NCI-H146 treated with DMSO at 0.1 percent for 48 hours (cell line): ENCODE results near the gene FBXO11.
"Not testable (repeated sequence)": the region's sequence is repeated elsewhere in the genome, so short reads cannot be mapped to it uniquely, and the experiment has no call there.

ENCODE experiments used
- DNase-seq: peaks from one replicate; lab custom pipeline; 2025; ENCODE audit not compliant: unreplicated experiment; lab: John Stamatoyannopoulos, UW

FBXO11 gene

DNA sequence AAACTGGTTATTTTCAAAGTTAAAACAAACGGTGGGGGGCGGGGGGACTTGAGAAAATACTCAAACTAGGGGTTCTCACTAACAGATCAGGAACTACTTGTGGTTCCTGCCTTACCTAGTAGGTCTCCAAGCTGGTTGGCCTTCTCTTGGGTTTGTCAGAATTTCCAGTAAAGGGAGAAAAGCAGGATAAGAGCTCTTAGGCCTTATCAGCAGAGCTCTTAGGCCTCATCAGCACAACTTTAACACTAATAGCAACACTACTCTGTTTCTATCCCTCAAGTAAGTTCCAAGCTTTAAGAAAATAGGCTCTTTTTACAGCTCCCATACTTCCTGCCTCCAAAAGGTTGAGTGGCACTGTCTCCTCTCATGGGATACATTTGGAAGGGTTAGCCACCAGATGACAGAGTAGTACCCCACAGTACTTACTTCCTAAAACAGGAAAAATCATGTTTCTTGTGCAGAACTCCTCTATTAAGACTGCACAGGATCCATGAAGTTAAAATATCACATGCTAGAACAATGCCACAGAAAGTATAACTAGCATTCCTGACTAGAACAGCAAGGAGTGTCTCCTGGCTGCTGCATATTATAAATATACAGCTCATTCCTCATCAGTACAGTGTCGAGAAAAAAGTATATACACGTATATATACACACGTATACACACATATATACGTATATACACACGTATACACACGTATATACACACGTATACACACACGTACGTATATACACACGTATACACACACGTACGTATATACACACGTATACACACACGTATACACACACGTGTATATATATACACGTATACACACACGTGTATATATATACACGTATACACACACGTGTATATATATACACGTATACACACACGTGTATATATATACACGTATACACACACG is 6.1 kb downstream of the FBXO11 start:
- DNase-seq, result no peak

DNA sequence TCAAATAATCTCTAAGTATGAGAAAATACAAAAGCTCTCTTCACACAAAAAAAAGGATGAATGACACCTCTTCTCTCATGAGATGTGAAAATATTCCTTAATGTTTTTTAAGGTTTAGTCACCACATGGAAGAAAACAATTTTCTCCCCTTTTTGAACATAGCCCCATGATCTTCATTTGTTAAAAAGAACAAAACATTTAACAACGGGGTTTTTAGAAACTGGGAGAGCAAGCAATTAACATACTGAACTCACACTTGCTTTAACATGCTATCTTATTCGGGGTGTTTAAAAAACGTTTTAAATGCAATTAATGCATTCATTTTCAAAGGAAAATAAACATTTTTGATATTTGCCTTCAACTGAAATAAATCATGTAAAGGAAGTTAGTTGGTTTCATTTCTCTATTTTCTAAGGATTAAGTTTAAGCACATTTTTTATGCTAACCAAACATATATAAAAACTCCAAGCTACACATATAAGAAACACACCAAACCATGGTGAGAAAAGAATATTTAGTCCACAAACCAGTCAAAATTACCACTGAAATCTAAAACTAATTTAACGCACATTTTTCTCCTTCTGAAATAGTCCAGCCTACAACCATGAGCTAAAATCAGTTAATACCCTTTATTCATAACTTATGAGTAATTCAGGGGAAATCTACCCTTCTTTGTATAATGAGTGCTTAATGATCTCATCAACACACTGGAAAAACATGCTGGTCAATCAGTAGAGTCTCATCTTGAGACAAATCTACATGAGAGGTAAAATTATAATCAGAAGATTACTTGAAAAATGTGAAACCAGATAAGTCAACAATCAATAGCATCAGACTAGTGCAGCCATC is 8.2 kb downstream of the FBXO11 start:
- no peak for DNase-seq

DNA sequence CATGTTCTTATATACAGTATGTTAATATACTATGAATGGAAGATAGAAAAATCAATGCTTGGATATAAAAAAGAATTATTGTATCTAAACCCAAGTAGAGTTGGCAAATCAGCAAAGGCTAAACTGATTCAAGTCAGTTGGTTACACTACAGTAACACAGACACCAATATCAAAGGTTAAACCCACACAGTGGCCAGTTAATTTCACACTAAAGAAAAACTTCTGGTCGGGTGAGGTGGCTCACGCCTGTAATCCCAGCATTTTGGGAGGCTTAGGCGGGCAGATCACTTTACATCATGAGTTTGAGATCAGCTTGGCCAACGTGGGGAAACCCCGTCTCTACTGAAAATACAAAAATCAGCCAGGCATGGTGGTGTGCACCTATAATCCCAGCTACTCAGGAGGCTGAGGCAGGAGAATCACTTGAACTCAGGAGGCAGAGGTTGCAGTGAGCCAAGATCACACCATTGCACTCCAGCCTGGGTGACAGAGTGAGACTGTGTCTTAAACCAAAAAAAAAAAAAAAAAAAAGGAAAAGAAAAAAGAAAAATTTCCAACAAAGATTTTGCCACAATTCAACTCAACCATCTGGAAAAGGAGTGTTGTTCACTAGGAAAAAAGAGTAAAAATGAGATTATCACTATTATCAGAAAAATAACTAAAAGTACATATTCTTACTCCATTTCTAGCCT is 9.0 kb downstream of the FBXO11 start:
- not testable (repeated sequence) for DNase-seq

DNA sequence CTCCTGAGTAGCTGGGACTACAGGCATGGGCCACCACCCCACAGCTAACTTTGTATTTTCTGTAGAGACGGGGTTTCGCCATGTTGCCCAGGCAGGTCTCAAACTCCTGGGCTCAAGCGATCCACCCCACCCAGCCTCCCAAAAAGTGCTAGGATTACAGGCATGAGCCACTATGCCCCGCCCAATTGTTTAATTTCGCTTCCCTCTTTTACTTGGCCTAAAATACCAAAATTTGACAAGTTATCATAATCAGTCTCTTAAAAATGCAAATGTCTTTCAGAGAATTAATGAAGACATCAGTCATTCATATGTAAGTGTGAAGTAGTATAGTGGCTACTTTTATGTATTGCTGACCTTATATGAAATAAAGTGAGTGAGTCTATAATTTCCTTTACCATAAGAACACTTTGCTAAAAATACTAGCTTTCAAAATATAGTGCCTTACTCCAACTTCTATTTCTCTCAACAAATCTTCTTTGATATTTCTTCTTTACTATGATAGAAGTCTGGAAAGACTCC is 9.8 kb downstream of the FBXO11 start:
- DNase-seq, result no peak

DNA sequence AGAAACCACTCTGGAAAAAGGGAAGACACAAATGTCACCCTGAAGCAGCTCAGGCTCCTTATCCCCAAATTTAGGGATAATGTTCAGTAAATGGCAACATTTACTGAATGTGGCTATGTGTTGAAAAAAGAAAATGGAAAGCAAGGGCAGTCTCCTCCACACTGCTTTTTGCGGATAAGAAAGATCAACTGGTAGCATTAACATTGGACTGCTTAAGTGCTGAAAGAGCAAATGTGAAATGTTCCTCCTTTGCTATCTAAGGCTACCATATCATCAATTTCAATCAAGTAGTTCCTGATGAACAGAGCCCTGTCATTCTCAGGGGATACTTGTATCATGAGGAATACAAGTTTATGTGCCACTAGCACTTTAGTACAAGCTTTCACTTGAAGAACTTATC is 12.5 kb downstream of the FBXO11 start:
- DNase-seq, result no peak

DNA sequence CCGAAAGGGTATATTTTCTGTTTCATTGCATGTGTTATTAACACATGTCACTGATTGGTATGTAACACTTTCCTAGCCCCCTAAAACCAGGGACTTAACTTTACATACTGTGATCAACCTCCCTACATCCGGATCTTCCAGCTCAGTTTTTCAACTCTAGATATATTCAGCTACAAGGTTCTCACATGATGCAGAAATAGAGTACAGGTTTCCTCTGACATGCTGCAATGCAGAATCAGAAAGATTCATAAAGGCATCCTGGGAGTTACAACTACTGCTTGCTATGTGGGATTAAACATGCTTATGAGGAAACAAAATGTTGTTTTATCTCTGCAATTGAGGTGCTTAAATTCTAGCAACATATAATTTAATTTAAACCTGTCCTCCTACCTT is 14.0 kb downstream of the FBXO11 start:
- DNase-seq, result no peak

DNA sequence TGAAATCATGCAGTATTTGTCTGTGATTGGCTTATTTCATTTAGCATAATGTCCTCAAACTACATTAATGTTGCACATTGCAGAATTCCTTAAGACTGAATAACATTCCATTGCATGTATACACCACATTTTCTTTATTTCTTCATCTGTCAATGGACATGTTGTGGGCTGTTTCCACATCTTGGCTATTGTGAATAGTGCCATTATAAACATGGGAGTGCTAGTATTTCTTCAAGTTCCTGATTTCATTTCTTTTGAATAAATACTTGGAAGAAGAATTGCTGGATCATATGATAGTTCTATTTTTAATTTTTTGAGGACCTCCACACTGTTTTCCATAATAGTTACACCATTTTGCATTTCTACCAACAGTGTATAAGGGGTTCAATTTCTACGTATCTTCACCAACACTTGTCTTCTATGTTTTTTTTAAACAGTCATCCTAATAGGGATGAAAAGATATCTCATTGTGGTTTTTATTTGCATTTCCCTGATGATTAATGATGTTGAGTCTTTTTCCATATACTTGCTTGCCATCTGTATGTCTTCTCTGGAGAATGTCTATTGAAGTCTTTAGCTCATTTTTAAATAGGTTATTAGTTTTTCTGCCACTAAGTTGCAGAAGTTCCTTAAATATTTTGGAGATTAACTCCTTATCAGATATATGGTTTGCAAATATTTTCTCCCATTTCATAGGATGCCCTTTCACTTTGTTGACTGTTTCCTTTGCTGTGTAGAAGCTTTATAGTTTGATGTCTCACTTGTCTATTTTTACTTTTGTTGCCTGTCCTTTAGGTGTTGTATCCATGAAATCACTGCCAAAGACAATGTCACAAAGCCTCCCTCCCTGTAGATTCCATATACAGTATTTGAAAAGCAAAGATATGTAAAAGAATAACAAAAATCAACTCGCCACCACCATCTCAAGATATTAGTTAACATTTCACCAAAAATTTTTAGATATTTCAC is 14.6 kb downstream of the FBXO11 start:
- no peak for DNase-seq

DNA sequence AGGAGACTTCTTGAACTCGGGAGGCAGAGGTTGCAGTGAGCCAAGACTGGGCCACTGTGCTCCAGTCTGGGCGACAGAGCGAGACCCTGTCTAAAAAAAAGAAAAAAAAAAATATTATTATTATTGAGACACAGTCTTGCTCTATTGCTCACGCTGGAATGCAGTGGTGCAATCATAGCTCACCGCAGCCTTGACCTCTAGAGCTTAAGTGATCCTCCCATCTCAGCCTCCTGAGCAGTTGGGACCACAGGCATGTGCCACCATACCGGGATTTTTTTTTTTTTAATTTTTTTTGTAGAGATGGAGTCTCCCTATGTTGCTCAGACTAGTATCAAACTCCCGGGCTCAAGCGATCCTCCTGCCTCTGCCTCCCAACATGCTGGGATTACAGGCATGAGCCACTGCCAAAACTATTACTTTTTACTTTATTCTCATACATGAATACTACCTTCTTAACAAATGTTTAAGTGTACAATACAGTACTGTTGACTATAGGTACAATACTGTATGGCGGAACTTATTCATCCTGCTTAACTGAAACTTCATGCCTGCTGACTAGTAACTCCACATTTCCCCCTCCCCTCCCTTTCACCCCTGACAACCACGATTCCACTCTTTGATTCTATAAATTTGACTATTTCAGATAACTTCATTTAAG is 15.5 kb downstream of the FBXO11 start:
- no peak for DNase-seq

DNA sequence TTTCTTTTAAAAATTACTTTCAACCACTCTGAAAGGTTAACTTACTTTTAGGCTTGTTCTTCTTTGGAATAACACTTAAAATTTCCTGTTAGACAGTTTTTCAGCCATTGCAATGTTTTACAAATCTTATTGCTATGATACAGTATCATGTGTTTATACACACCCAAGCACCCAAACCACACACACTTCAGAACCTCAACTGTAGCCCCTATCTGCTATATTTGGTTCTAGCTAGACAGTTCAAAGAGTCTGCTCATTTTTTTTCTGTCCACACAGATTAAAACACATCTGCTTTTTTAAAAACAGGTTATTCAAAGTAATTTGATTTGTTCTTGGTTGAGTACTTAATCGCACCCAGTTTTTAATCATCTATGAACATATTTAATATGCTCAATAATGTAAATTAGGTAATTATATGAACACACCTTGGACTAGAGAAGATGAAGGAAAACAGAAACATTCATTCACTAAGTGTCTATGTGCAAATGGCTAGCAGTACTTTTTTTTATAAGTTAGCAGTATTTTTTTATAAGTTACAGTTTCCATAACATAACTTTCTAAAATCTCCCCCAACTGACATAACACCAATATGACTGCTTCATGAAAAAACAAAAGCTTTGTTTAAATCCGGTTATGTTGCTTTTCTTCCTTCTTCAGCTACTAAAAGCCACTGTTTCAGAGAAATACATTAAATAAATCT is 17.6 kb downstream of the FBXO11 start:
- DNase-seq, result no peak

DNA sequence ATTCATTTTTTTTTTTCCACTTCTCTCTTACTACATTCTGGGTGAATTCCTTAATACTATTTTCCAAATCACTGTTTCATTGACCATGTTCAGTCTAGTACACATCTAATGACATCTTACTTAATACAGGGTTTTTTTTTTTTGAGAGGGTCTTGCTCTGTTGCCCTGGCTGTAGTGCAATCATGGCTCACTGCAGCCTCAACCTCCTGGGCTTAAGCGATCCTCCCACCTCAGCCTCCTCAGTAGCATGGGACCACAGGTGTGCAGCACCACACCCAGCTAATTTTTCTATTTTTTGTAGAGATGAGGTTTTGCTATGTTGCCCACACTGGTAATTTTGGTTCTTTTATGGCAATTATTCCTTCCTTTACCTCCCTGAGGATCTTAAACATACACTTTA is 29.4 kb downstream of the FBXO11 start:
- no peak for DNase-seq

DNA sequence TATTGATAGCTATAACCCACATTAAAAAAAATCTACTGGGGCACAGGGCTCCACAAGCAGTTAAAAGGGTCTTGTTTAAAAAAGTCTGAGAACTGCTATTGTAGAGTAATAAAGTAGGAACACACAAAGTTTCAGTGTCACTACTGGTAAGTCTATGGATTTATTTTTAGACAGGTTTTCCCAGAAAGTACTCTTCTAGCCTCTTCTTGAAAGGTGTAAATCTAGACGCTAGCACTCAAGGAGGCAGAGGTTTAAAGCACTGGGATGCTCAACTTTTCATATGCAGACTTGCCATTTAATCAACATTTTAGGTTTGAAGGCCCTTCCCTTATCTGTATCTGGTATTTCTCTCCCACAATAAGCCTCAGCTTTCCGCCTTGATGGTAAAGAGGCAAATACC is 33.4 kb downstream of the FBXO11 start:
- DNase-seq, result no peak

DNA sequence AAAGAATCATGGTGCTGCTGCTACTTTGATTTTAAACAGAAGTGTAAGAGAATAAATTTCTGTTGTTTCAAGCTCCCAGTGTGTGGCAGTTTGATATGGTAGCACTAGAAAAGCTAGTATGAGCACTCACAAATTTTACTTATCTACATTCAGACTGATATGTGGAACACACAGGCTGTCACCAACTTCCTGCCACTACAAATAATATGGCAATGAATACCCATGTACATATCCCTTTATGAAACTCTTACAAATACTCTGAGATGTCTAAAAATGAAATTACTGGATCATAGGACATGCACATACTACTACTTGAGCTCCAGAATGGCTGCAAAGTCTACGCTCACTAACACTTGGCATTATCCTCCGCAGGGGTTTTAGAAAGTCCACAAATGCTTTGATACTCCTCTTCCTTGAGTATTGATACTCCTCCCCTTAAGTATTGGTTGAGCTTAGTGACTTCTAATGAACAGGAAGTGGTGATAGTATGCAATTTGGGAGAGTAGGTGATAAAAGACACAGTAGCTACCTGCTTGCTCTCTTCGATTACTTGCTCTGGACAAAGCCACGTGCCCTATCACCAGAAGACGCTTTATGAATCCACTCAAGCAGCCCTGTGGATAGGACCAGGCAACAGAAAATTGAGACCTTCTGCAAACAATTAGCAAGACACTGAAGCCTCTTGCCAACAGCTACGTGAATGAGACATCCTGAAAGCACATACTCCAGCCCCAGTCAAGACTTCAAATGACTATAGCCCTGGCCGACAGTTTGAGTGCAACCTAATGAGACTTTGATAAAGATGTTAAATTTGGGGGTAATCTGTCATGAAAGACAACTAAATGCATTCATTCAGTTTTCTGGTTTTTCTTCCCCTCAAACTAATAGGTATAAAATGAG is 35.4 kb downstream of the FBXO11 start:
- no peak for DNase-seq

DNA sequence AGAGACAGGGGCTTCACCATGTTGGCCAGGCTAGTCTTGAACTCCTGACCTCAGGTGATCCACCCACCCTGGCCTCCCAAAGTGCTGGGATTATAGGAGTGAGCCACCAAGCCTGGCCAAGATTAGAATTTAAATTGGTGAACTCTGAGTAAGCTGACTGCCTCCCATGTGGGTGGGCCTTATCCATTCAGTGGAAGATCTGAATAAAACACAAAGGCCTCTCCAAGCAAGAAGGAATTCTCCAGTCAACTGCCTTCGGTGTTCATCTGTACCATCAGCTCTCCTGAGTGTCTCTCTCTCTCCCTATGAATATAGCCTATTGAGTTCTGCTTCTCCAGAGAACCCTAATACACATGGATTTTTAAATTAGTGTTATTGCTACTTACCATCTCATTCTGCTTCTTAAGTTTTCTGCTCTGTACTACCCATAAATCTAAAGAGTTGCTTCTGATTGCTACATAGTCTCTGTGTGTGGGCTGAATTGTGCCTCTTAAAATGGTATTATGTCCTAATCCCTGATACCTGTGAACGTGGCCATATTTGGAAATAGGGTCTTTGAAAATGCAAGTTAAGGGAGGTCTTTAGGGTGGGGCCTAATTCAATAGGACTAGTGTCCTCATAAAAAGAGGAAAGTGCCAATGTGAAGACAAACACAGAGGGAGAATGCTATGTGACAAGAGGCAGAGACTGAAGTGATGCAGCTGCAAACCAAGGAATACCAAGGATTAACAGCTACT is 36.3 kb downstream of the FBXO11 start:
- DNase-seq, result no peak

DNA sequence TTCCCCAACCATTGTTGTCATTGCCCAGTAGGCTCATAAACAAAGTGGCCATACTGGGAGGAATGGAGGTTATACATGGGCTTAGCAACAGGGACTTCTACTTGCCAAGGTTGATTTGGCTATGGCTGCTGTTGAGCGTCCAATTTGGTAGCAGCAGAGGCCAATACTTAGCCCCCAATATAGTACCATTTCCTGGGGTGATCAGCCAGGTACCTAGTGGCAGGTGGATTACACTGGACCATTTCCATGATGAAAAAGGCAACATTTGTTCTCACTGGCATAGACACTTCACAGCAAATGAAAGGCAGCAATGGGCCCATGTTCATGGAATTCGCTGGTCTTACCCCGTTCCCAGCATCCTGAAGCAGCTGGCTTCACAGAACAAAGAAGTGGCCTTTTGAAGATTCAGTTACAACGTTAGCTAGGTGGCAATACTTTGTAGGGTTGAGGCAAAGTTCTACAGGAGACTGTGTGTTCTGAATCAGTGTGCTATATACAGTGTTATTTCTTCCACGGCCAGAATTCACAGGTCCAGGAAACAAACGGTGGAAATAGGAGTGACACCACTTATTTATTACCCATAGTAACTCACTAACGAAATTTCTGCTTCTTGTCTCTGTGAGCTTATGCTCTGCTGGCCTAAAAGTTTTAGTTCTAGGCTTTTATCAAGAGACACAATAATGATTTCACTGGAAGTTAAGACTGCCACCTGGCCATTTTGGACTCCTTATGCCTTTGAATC is 37.5 kb downstream of the FBXO11 start:
- no peak for DNase-seq

DNA sequence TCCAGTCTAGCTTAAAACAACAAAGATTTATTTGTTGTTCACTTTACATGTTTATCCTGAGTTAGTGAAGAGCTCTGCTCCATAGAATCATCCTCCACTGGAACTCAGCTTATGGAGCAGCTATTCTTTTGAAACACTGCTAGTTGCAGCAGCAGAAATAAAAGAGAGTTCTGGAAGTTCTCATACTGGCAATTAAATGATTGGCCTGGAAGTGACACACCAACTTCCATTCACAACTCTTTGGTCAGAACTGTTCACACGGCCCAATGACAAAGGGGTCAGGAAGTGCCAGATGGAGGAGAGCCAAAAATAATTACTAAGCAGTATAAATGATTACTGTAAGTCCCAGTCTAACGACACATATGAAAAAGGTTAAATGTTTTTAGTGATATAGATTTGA is 39.1 kb downstream of the FBXO11 start:
- no peak for DNase-seq

DNA sequence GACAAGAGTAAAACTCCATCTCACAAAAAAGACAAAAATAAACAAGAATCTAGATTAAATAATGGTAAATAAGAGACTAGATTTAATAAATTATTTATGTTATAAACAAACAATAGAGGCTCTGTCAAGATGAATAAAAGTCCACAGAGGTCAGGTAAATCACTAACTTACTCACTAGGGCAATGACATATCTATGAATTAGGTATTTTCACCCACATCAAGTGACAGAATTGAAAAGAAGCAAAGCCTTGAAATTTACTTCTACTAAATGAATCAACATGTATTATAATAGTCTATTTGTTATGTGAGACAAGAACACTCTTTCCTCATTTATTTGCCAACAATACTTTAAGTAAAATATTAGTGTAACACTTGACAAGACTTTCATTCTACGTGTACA is 41.7 kb downstream of the FBXO11 start:
- DNase-seq, result no peak

DNA sequence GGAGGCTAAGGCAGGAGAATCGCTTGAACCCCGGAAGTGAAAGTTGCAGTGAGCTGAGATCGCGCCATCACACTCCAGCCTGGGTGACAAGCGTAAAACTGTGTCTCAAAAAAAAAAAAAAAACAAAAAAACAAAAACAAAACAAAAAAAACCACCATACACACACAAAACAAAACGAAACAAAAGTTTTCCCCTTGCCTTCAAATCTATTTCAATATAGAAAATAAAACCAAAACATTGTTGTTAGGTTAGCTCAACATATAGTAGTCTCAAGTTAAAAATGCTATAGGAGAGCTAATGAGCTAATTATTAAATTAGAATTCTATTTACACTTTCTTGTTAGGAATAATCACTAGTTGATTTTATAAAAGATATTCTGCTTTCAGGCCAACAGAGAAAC is 43.3 kb downstream of the FBXO11 start:
- no peak for DNase-seq
